Cardiac fibroblast (primary cell): ENCODE measurements around the gene VPS4A.

Source experiments
- DNase-seq, 2 donors: peaks; one replicate each; pipeline versions ENCODE4 v3.0.0 to v3.0.0-alpha.2; 2010; ENCODE audit warnings: low read depth in 2 of 2
- H3K4me3 ChIP-seq, 2 donors: replicated peaks in 1 of 2; 1 replicate in 1 of 2; 2 replicates in 1 of 2; pipeline ENCODE4 v1.5.1; 2011; ENCODE audit warnings: low read depth in 2 of 2, low read length in 2 of 2, mild to moderate bottlenecking in 2 of 2, moderate library complexity in 1 of 2
- CTCF ChIP-seq: IDR thresholded peaks from one replicate; pipeline ENCODE4 v1.5.1; 2011; ENCODE audit warnings: low read depth, mild to moderate bottlenecking, low read length, inconsistent platforms

The VPS4A gene

GRCh38 chr16:69324585-69325253, 13.6 kb downstream of the VPS4A start:
- TF ChIP-seq CTCF, result no peak
- no peak overlapping the region for H3K4me3 ChIP-seq
- no peak for DNase-seq

GRCh38 chr16:69325784-69326171, 14.6 kb downstream of the VPS4A start:
- no peak for DNase-seq
- TF ChIP-seq CTCF, result no peak
- no peak overlapping the region for H3K4me3 ChIP-seq

GRCh38 chr16:69326172-69326873, 15.2 kb downstream of the VPS4A start:
- H3K4me3 ChIP-seq, result no peak overlapping the region
- no peak for TF ChIP-seq CTCF
- DNase-seq, result no peak

- no peak for TF ChIP-seq CTCF
- no peak overlapping the region for H3K4me3 ChIP-seq
- no peak for DNase-seq
Measured at GRCh38 chr16:69327585-69328310, 16.6 kb downstream of the VPS4A start.

- no peak for TF ChIP-seq CTCF
- DNase-seq, result peak in 1 of 2 donors; percentile 36
- peak overlapping the region in 1 of 2 donors; percentile 74 for H3K4me3 ChIP-seq
Measured at GRCh38 chr16:69328854-69329316, 17.7 kb downstream of the VPS4A start.

- peak overlapping the region; percentile 70 to 74 for H3K4me3 ChIP-seq
- peak in 1 of 2 donors; percentile 33 for DNase-seq
- TF ChIP-seq CTCF, result no peak
Measured at GRCh38 chr16:69329369-69330285, 18.5 kb downstream of the VPS4A start.
